ENCODE measurements around the gene CELA2B.

DNA sequence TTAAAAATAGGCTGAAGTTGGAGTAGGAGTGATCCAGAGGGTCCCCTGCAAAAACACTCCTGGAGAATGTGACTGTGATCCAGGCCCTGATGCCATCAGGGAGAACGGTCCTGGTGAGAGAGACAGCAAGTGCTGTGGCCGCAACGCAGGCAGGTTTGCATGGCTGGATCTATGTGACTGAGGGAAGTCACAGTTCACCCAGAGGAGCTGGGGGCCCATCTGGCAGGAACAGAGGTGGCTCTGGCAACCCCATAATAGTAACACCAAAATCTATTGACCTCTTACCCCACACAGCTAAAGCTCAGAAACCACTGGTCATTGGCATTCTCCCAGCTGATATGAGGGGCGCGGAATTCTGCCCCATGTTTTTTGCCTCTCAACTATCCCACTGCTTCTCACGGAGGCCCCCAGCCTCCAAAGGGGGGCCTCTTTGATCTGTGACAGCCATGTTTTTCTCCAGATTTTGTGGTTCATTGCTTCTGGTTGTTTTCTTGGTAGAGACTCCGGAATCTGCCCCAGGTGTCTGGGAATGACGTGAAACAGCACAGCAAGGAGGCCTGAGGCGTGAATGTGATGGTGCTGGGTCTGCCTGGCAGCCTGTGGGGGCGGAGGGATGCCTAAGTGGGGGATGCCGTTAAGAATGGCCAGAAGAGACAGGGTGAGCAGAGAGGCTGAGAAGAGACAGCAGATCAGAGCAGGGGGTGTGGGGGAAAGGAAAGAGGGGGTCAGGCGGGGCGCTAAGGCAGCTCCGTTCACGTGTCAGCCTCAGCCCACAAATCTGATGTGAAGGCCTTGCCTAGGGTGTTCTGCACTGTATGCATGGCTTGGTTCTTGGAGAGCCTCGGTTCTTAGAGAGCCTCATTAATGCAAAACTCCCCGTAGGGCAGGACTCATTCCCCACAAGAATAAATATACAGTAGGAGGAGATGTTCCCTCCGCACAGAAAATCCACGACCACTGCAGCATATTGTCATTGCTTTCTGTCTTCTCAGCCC, 24.6 kb downstream of the CELA2B start:
- no peak for TF ChIP-seq FOXJ3 (CRISPR knock-in tag; IDR thresholded peaks at IDR 0.05; ENCODE audit: borderline replicate concordance)
- TF ChIP-seq ZNF121 (CRISPR knock-in tag; IDR thresholded peaks at IDR 0.05) = no peak
- TF ChIP-seq, protein P1, sequence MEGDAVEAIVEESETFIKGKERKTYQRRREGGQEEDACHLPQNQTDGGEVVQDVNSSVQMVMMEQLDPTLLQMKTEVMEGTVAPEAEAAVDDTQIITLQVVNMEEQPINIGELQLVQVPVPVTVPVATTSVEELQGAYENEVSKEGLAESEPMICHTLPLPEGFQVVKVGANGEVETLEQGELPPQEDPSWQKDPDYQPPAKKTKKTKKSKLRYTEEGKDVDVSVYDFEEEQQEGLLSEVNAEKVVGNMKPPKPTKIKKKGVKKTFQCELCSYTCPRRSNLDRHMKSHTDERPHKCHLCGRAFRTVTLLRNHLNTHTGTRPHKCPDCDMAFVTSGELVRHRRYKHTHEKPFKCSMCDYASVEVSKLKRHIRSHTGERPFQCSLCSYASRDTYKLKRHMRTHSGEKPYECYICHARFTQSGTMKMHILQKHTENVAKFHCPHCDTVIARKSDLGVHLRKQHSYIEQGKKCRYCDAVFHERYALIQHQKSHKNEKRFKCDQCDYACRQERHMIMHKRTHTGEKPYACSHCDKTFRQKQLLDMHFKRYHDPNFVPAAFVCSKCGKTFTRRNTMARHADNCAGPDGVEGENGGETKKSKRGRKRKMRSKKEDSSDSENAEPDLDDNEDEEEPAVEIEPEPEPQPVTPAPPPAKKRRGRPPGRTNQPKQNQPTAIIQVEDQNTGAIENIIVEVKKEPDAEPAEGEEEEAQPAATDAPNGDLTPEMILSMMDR (IDR thresholded peaks at IDR 0.05) = no peak
- TF ChIP-seq, protein P2, sequence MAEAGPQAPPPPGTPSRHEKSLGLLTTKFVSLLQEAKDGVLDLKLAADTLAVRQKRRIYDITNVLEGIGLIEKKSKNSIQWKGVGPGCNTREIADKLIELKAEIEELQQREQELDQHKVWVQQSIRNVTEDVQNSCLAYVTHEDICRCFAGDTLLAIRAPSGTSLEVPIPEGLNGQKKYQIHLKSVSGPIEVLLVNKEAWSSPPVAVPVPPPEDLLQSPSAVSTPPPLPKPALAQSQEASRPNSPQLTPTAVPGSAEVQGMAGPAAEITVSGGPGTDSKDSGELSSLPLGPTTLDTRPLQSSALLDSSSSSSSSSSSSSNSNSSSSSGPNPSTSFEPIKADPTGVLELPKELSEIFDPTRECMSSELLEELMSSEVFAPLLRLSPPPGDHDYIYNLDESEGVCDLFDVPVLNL (CRISPR knock-in tag; IDR thresholded peaks at IDR 0.05; ENCODE audit: borderline replicate concordance, low read depth) = no peak
- TF ChIP-seq EMX1 (CRISPR knock-in tag; IDR thresholded peaks at IDR 0.05) = no peak
- TF ChIP-seq CREM (CRISPR knock-in tag; IDR thresholded peaks at IDR 0.05) = no peak
- TF ChIP-seq, protein P3, sequence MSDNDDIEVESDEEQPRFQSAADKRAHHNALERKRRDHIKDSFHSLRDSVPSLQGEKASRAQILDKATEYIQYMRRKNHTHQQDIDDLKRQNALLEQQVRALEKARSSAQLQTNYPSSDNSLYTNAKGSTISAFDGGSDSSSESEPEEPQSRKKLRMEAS (CRISPR knock-in tag; IDR thresholded peaks at IDR 0.05) = no peak
- no peak for TF ChIP-seq RELA (CRISPR knock-in tag; IDR thresholded peaks at IDR 0.05; ENCODE audit: borderline replicate concordance)
- TF ChIP-seq, protein P4, sequence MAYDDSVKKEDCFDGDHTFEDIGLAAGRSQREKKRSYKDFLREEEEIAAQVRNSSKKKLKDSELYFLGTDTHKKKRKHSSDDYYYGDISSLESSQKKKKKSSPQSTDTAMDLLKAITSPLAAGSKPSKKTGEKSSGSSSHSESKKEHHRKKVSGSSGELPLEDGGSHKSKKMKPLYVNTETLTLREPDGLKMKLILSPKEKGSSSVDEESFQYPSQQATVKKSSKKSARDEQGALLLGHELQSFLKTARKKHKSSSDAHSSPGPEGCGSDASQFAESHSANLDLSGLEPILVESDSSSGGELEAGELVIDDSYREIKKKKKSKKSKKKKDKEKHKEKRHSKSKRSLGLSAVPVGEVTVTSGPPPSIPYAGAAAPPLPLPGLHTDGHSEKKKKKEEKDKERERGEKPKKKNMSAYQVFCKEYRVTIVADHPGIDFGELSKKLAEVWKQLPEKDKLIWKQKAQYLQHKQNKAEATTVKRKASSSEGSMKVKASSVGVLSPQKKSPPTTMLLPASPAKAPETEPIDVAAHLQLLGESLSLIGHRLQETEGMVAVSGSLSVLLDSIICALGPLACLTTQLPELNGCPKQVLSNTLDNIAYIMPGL (CRISPR knock-in tag; IDR thresholded peaks at IDR 0.05) = no peak
- TF ChIP-seq, protein P5, sequence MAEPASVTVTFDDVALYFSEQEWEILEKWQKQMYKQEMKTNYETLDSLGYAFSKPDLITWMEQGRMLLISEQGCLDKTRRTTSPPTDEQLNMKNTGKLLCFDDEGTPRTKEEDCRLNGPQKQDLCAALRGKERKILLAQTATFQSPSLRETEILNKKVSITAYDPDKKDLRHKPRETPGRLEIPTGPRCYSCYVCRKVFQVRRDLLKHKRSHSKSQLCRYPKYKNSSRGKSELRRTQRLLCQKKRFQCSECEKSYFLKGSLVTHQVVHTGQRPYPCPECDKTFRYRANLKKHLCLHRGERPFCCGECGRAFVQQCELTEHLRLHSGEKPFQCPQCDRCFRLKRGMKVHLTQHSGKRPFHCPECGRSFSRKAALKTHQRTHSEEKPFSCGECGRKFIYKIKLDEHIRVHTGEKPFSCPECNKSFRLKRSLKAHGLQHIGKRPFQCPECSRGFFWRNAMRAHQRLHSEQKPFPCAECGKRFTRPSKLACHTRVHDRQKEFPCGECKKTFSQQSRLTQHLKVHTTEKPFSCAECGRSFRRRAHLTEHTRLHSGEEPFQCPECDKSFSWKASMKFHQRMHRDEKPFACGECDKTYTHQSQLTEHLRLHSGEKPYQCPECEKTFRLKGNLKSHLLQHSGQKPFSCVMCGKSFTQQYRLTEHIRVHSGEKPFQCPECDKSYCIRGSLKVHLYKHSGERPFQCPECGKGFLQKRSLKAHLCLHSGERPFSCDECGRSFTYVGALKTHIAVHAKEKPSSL (CRISPR knock-in tag; conservative IDR thresholded peaks at IDR 0.05) = no peak
- no peak for TF ChIP-seq ZNF138 (CRISPR knock-in tag; conservative IDR thresholded peaks at IDR 0.05)
- TF ChIP-seq TEAD1 (CRISPR knock-in tag; IDR thresholded peaks at IDR 0.05) = no peak
- TF ChIP-seq, protein P6, sequence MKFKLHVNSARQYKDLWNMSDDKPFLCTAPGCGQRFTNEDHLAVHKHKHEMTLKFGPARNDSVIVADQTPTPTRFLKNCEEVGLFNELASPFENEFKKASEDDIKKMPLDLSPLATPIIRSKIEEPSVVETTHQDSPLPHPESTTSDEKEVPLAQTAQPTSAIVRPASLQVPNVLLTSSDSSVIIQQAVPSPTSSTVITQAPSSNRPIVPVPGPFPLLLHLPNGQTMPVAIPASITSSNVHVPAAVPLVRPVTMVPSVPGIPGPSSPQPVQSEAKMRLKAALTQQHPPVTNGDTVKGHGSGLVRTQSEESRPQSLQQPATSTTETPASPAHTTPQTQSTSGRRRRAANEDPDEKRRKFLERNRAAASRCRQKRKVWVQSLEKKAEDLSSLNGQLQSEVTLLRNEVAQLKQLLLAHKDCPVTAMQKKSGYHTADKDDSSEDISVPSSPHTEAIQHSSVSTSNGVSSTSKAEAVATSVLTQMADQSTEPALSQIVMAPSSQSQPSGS (CRISPR knock-in tag; IDR thresholded peaks at IDR 0.05; ENCODE audit: borderline replicate concordance, low read depth) = no peak

Measured in WTC11 (cell line).